Measurements from ENCODE around the gene KRTAP10-8. TPM values are rescaled to one million over a fixed set of nuclear protein-coding genes. Genes with fewer than 3 reads are reported as not detected.
"Not testable (repeated sequence)": the region's sequence is repeated elsewhere in the genome, so short reads cannot be mapped to it uniquely, and the experiment has no call there.

KRTAP10-8 gene
- polyA plus RNA-seq, 1 donor from 2014 or later: not detected

DNA sequence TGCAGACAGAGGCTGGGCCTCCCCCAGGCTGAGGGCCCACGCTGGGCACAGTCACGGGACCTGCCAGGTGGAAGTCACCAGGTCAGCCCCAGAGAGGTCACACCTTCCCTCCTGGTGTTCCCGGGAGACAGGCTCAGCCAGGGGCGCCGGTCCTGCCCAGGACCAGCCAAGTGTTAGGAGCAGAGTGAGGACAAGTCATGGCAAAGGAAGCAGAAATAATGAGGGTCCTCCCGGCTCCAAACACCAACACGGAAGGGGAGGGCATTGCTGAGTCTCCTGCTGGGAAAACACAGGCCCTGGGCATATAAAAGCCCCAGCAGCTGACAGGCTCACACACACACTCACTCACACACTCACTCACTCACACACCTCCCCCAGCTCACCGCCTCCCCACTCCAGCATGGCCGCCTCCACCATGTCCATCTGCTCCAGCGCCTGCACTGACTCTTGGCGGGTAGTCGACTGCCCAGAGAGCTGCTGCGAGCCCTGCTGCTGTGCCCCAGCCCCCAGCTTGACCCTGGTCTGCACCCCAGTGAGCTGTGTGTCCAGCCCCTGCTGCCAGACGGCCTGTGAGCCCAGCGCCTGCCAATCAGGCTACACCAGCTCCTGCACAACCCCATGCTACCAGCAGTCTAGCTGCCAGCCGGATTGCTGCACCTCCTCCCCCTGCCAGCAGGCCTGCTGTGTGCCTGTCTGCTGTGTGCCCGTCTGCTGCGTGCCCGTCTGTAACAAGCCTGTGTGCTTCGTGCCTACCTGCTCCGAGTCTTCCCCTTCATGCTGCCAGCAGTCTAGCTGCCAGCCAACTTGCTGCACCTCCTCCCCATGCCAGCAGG is 25.4 kb downstream of the KRTAP10-8 start, which contains the start of gene KRTAP10-10:
KRTAP10-10 (plus strand) TSS at position 339 of the 833 bp plus-strand sequence; CDS start at position 401, 62 bp downstream.
- Histone ChIP-seq H2AFZ (ENCODE audit: low read depth, low read length) (no peak within 1 kb of the TSS), H3K79me2 (replicated peaks; ENCODE audit: insufficient read depth, low read length) (no peaks in the 10 kb centered on the region)
- TF ChIP-seq, protein P1, sequence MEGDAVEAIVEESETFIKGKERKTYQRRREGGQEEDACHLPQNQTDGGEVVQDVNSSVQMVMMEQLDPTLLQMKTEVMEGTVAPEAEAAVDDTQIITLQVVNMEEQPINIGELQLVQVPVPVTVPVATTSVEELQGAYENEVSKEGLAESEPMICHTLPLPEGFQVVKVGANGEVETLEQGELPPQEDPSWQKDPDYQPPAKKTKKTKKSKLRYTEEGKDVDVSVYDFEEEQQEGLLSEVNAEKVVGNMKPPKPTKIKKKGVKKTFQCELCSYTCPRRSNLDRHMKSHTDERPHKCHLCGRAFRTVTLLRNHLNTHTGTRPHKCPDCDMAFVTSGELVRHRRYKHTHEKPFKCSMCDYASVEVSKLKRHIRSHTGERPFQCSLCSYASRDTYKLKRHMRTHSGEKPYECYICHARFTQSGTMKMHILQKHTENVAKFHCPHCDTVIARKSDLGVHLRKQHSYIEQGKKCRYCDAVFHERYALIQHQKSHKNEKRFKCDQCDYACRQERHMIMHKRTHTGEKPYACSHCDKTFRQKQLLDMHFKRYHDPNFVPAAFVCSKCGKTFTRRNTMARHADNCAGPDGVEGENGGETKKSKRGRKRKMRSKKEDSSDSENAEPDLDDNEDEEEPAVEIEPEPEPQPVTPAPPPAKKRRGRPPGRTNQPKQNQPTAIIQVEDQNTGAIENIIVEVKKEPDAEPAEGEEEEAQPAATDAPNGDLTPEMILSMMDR (IDR thresholded peaks at IDR 0.05; ENCODE audit: poor library complexity, severe bottlenecking): no peak
- TF ChIP-seq MXI1 (conservative IDR thresholded peaks at IDR 0.05; ENCODE audit: poor library complexity, severe bottlenecking) (no peak), EZH2 (IDR thresholded peaks at IDR 0.05; ENCODE audit: borderline replicate concordance, insufficient read depth, low read length, poor library complexity, severe bottlenecking) (no peak), POLR2AphosphoS5 (IDR thresholded peaks at IDR 0.05) (no peak), EP300 (conservative IDR thresholded peaks at IDR 0.05; ENCODE audit: poor library complexity, severe bottlenecking) (no peak), SMC3 (conservative IDR thresholded peaks at IDR 0.05; ENCODE audit: poor library complexity) (no peak), RAD21 (conservative IDR thresholded peaks at IDR 0.05) (no peak)
- TF ChIP-seq, protein P2, sequence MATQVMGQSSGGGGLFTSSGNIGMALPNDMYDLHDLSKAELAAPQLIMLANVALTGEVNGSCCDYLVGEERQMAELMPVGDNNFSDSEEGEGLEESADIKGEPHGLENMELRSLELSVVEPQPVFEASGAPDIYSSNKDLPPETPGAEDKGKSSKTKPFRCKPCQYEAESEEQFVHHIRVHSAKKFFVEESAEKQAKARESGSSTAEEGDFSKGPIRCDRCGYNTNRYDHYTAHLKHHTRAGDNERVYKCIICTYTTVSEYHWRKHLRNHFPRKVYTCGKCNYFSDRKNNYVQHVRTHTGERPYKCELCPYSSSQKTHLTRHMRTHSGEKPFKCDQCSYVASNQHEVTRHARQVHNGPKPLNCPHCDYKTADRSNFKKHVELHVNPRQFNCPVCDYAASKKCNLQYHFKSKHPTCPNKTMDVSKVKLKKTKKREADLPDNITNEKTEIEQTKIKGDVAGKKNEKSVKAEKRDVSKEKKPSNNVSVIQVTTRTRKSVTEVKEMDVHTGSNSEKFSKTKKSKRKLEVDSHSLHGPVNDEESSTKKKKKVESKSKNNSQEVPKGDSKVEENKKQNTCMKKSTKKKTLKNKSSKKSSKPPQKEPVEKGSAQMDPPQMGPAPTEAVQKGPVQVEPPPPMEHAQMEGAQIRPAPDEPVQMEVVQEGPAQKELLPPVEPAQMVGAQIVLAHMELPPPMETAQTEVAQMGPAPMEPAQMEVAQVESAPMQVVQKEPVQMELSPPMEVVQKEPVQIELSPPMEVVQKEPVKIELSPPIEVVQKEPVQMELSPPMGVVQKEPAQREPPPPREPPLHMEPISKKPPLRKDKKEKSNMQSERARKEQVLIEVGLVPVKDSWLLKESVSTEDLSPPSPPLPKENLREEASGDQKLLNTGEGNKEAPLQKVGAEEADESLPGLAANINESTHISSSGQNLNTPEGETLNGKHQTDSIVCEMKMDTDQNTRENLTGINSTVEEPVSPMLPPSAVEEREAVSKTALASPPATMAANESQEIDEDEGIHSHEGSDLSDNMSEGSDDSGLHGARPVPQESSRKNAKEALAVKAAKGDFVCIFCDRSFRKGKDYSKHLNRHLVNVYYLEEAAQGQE (IDR thresholded peaks at IDR 0.05; ENCODE audit: borderline replicate concordance): no peak

GRCh38 chr21:44637851-44638348 is 26.0 kb downstream of the KRTAP10-8 start:
- not testable (repeated sequence) for H3K4me2 ChIP-seq (ENCODE audit: low read length); H3F3A ChIP-seq (ENCODE audit: insufficient read depth, low read length, poor library complexity, severe bottlenecking); H3K27ac ChIP-seq (ENCODE audit: low read length); H3K27me3 ChIP-seq (ENCODE audit: insufficient read depth, low read depth, low read length); H2AFZ ChIP-seq (ENCODE audit: low read depth, low read length); H3K4me3 ChIP-seq (ENCODE audit: low read length); H4K20me1 ChIP-seq (ENCODE audit: insufficient read depth); H3K79me2 ChIP-seq (replicated peaks; ENCODE audit: insufficient read depth, low read length); H3K9me3 ChIP-seq (ENCODE audit: low read length); H3K36me3 ChIP-seq (ENCODE audit: insufficient read depth, low read length); H3K9ac ChIP-seq (ENCODE audit: low read length); H3K9me2 ChIP-seq (ENCODE audit: insufficient read depth, low read length)

More for the DNA sequence above, 25.4 kb downstream of the KRTAP10-8 start, which contains the start of gene KRTAP10-10:
- peaks cover 7% of the 10 kb centered on the region for H3K9me3 ChIP-seq (ENCODE audit: low read length)
- H3K9me2 ChIP-seq (ENCODE audit: insufficient read depth, low read length): no peaks in the 10 kb centered on the region
- H3K27ac ChIP-seq (ENCODE audit: low read length): no peak within 1 kb of the TSS
- no peaks in the 10 kb centered on the region for H3K36me3 ChIP-seq (ENCODE audit: insufficient read depth, low read length)
- no peaks in the 10 kb centered on the region for H4K20me1 ChIP-seq (ENCODE audit: insufficient read depth)
- H3K27me3 ChIP-seq (ENCODE audit: insufficient read depth, low read depth, low read length): no peaks in the 10 kb centered on the region
- H3F3A ChIP-seq (ENCODE audit: insufficient read depth, low read length, poor library complexity, severe bottlenecking): no peaks in the 10 kb centered on the region
- no peak within 1 kb of the TSS for H3K4me2 ChIP-seq (ENCODE audit: low read length)
- H3K4me3 ChIP-seq (ENCODE audit: low read length): no peak within 1 kb of the TSS
- no peak within 1 kb of the TSS for H3K9ac ChIP-seq (ENCODE audit: low read length)

- not testable (repeated sequence) for H3K4me2 ChIP-seq (ENCODE audit: low read length); H3K9ac ChIP-seq (ENCODE audit: low read length); H3K27me3 ChIP-seq (ENCODE audit: insufficient read depth, low read depth, low read length); H3K27ac ChIP-seq (ENCODE audit: low read length); H3F3A ChIP-seq (ENCODE audit: insufficient read depth, low read length, poor library complexity, severe bottlenecking); H3K79me2 ChIP-seq (replicated peaks; ENCODE audit: insufficient read depth, low read length); H3K36me3 ChIP-seq (ENCODE audit: insufficient read depth, low read length); H3K4me3 ChIP-seq (ENCODE audit: low read length); H4K20me1 ChIP-seq (ENCODE audit: insufficient read depth); H2AFZ ChIP-seq (ENCODE audit: low read depth, low read length); H3K9me3 ChIP-seq (ENCODE audit: low read length); H3K9me2 ChIP-seq (ENCODE audit: insufficient read depth, low read length)
These were observed 26.8 kb downstream of the KRTAP10-8 start for GRCh38 chr21:44638506-44639330.
